GM12873 (cell line): Measurements from ENCODE around the gene CRYBG2.

ENCODE experiments used
- TF ChIP-seq, protein P1 (sequence below): IDR thresholded peaks from 2 replicates; pipeline ENCODE4 v1.5.1; 2012; ENCODE audit warnings: low read depth, mild to moderate bottlenecking, moderate library complexity, low read length, control low read depth; ENCODE audit not compliant: insufficient read depth; ENCODE audit errors: missing control alignments

The CRYBG2 gene

DNA sequence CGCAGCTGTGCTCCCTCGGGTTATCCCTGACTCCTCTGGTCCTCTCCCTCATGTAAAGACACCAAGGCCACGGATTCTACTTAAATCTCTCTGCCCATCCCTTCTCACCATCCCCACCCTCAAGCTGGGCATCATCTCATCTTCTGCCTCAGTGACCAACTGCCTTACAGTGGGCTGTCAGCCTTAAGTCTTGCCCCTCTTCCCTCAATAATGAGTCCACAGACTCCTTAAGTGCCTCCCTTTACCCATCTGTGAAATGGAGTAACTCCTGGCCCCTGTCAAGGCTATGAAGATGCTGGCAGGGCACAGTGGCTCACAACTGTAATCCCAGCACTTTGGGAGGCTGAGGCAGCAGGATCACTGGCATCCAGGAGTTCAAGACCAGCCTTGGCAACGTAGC is 62.0 kb downstream of the CRYBG2 start:
- TF ChIP-seq, protein P1, sequence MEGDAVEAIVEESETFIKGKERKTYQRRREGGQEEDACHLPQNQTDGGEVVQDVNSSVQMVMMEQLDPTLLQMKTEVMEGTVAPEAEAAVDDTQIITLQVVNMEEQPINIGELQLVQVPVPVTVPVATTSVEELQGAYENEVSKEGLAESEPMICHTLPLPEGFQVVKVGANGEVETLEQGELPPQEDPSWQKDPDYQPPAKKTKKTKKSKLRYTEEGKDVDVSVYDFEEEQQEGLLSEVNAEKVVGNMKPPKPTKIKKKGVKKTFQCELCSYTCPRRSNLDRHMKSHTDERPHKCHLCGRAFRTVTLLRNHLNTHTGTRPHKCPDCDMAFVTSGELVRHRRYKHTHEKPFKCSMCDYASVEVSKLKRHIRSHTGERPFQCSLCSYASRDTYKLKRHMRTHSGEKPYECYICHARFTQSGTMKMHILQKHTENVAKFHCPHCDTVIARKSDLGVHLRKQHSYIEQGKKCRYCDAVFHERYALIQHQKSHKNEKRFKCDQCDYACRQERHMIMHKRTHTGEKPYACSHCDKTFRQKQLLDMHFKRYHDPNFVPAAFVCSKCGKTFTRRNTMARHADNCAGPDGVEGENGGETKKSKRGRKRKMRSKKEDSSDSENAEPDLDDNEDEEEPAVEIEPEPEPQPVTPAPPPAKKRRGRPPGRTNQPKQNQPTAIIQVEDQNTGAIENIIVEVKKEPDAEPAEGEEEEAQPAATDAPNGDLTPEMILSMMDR: no peak

DNA sequence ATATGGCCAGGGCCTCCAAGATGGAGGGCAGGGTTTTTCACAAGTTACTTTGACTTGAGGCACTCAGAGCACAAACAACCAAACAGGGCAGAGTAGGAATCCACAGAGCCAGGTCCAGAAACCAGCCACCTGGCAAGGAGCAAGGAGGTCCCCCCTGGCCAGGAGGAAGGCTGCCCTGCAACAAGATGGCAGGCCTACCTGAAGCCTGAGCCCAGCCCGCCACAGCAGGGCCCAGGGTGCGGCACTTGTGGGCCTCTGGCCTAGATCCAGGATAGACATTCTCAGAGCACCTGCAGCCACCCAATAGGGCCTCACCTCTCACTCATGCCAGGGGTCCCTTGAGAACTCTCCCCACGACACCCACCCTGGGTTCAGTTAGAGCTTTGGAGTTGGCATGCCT is 62.5 kb downstream of the CRYBG2 start:
- TF ChIP-seq, protein P1: no peak

DNA sequence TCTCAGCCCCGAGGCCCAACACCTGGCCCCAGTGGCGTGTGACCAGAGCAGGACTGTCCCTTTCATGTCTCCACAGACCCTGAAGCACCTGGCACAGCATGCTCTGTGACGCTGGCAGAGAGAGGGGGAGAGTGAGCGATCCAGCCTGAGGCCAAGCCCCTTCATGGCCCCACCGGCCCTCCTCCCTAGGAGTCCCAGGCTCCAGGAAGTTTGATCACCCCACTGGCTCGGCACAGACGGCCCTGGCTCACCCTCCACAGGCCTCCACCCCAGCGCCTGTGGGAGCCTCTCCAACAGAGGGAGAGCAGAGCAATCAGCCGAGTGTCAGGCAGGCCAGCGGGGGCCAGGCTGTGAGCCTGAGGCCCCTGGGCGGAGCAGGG is 63.1 kb downstream of the CRYBG2 start:
- TF ChIP-seq, protein P1: no peak

DNA sequence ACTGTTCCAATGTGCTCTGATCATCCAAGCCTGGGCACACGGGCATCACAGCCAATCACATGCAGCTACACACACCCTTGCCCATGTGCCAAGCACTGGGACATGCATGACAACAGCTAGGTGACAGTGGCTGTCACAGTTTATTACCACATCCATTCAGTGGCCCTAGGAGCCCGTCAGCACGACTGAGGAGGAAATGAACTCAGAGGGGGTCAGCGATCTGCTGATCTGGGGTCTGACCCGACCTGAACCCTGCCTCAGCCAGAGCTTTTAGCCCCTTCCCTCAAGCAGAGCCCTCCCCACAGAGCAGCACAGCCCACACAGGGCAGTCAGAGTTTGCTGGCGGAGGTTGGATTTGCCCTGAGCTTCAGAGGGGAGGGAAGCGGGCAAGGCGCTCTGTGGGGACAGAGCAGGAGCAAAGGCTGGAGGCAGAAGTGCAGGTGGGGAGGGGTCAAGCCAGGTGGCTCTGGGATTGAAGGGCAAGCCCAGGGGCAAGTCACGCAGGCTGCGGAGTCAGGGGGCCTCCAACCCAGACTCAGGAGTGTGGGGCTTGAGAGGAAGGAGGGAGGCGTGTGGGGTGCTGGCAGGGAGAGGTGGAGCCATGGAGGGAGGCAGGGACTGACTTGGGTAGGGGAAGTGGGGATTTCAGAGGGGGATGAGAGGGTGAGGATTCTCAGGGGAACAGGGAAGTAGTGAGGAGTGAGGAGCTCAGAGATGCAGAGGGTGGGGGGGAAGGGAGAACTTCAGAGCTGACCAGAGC is 63.6 kb downstream of the CRYBG2 start:
- TF ChIP-seq, protein P1: no peak

DNA sequence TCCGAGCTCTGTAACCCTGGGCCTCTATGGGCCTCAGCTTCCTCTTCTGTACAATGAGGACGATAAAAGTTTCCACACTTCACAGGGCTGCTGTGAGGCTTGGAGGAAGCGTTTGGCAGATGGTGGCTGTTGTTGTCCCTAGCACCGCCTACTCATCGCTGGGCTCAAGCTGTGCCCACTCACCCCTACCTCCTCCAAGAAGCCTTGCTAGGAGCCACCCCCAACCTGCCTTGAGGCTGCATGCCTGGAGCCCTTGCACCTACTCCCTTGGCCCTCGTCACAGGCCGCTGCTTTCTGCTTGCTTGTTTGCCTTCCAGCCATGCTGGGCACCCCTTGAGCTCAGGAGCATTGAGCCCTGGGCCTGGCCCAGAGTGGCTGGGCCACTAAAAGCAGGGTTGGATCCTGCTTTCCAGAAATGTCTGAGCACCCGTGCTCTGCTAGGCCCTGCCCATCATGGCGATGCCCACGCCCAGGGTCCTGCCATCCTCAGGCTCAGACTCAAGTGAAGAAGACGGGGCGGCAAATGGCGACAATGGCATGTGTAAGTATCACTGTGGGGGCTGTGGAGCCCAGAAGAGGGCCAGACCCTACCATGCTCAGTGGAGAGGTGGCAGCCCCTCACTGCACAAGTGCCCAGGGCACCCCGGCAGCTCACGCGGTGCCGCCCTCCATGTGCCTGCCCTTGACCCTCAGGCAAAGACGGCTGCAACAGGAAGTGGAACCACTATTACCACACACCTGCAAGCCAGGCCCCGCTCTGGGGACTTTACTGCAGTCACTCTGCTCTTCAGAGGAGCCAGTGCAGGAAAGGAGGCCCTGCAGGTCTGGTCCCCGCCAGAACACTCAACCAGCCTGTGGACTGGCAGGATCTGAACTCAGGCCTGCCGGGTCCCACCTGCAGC is 64.5 kb downstream of the CRYBG2 start:
- TF ChIP-seq, protein P1: no peak

DNA sequence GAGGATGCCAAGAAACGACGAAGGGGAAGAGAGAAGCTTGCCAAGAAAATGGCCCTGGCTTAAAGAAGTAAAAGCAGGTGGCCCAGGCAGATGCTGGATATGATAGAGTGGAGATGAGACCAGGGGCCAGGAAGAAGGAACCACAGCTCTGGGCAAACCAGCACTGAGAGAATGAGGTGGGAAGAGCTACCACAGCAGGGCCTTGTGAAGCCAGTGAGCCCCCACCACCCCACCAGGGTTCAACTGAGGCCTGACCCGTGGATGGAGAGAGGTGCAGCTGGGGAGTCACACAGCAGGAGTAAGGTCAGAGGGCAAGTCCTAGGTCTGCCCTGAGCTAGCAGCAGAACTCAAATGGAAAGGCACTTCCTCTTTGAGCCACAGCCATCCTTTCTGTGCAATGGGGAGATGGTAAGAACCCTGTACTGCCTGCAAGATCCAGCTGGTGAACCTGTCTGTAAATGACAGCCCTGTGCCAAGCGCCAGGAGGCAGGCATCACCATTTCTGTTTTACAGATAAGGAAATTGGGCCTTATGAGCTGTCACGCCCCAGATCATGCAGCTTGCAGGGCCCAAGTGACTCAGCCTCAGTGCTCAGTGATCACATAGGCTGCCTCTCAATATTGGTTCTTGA is 65.5 kb downstream of the CRYBG2 start:
- TF ChIP-seq, protein P1: no peak

DNA sequence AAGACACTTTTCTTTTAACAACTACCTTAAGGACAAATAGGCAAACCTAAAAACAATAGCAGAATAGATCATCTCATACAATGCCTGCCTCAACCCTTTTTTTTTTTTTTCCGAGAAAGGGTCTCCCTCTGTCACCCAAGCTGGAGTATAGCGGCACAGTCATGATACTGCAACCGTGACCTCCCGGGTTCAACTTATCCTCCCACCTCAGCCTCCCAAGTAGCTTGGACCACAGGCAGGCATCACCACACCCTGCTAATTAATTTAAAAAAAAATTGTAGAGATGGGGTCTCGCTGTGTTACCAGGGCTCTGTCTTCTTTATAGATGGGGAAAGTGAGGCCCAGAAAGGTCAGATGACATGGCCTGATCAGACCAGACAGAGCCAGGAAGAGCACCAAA is 66.1 kb downstream of the CRYBG2 start:
- TF ChIP-seq, protein P1: no peak
